Measurements from ENCODE around the gene UPK2. TPM values are rescaled to one million over a fixed set of nuclear protein-coding genes. Genes with fewer than 3 reads are reported as not detected.

Gene UPK2
- total and polyA plus RNA-seq, 10 of the 15 experiments (the other 5 are each of a cell fraction or from before 2014, with no cell fraction given) = 0.07 to 1.0 (median 0.31) TPM; not detected in 7

DNA sequence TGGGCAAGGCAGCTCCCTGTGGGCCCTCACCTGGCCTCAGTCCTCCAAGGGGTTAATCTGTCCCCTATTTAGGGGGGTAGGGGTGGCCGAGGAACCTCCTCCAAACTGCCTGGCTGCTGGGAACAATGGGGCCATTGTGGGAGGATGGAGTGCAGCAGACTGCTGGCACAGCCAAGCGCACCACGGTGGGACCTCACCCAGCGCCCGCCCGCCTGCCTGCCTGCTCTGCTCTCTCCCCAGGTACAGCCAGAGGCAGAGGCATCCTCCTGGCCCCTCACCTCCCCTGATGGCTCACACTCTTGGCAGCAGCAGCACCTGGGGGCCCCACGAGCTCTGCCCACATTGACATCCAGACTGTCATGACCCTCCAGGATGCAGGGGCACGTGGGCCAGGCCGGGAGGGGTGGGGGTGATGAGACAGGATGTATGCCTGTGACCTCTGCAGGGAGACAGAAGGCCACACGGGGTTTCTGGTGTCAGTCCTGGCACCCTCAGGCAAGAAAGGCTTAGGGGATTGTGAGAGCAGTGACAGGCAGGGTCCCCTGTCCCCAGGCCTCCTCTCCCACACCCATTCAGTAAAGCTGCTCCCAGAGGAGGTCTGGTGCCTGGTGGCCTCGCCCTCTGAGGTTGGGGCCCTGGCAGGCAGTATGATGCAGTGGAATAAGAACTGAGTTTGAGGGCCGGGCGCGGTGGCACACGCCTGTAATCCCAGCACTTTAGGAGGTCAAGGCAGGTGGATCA is 41.8 kb upstream of the UPK2 start (continued):
- TF ChIP-seq FOXM1 (IDR thresholded peaks at IDR 0.05; ENCODE audit: low read depth, low read length) (no peak), SMARCA5 (IDR thresholded peaks at IDR 0.05) (peak; percentile 17; the same call in 1 of the 2 replicates), IRF3 (IDR thresholded peaks at IDR 0.05) (no peak), SIN3A (IDR thresholded peaks at IDR 0.05; ENCODE audit: low read depth, low read length) (no peak), PML (IDR thresholded peaks at IDR 0.05; ENCODE audit: low read length) (no peak), TCF12 (IDR thresholded peaks at IDR 0.05; ENCODE audit: low read depth, low read length) (no peak), CBFB (IDR thresholded peaks at IDR 0.05; ENCODE audit: low read depth) (no peak)

- WGBS (ENCODE audit: insufficient coverage, insufficient replicate concordance, low lambda C conversion rate, missing lambda C conversion rate) = 4% methylated on average over 4 of the region's 4 CpGs
- Histone ChIP-seq H3K36me3 (ENCODE audit: control insufficient read depth in 2 of 2, insufficient read depth in 2 of 2, low read length in 1 of 2) (no peaks in the 10 kb centered on the region), H3K9me3 (replicated peaks; ENCODE audit: control insufficient read depth, insufficient read depth, low read length) (no peaks in the 10 kb centered on the region), H4K20me1 (ENCODE audit: control insufficient read depth, insufficient read depth) (no peaks in the 10 kb centered on the region), H3K27me3 (replicated peaks in 1 of 2; ENCODE audit: control insufficient read depth in 2 of 2, insufficient read depth in 2 of 2, low read length in 1 of 2) (no peaks in the 10 kb centered on the region), H3K79me2 (ENCODE audit: control insufficient read depth, insufficient read depth, low read length) (peaks cover 4% of the 10 kb centered on the region; the same call in 1 of the 2 replicates), H2AFZ (ENCODE audit: control insufficient read depth, low read depth, low read length) (no peak overlapping the region), H3K4me3 (peak overlapping the region; percentile 46; the same call in 1 of the 2 replicates), H3K9ac (ENCODE audit: control insufficient read depth, insufficient read depth, low read length) (peak overlapping the region; percentile 35; the same call in 1 of the 2 replicates), H3K27ac (ENCODE audit: control insufficient read depth, insufficient read depth) (peak overlapping the region; percentile 69), H3K4me1 (ENCODE audit: control insufficient read depth, insufficient read depth, low read length) (peaks cover 51% of the 10 kb centered on the region), H3K4me2 (ENCODE audit: control insufficient read depth, insufficient read depth) (peak overlapping the region; percentile 80)
- no TSS peak for BruUV-seq (replicated peaks)
- DNase-seq (ENCODE audit: low read depth, low spot score) (peak; percentile 56), ATAC-seq (peak; percentile 67), FAIRE-seq (peak; percentile 47)
- ChIA-PET RAD21 (ENCODE audit: unreplicated experiment) (interaction anchor here (4.0 to 9.9 kb wide), 2 partner anchors 11 to 16 kb away, joined by 8 to 169 read pairs; partner anchors contain the start of gene BCL9L), POLR2A (interaction anchor here (4.0 to 9.3 kb wide), 2 partner anchors 10 to 15 kb away, joined by 35 to 105 read pairs; partner anchors contain the start of gene BCL9L), CTCF (interaction anchor here (0.8 to 13.2 kb wide), 4 partner anchors 13 to 225 kb away, joined by 3 to 330 read pairs (median 4); partner anchors contain the start of gene BCL9L), SMC1A (ENCODE audit: uncharacterized antibody, unreplicated experiment) (interaction anchor here (0.6 to 10.3 kb wide), 3 partner anchors 13 to 280 kb away, joined by 3 to 185 read pairs (median 5); partner anchors contain the start of gene BCL9L)
- in situ Hi-C loops (cut with MboI) = no loop called here
- intact Hi-C loops (cut with micrococcal nuclease; ENCODE audit: unreplicated experiment) = no loop called here
- TF ChIP-seq NBN (IDR thresholded peaks at IDR 0.05) = 0 out of 2 replicates have a peak, but pooled peaks have one; percentile 17
- TF ChIP-seq NKRF (conservative IDR thresholded peaks at IDR 0.05) = no peak
- TF ChIP-seq, protein P1, sequence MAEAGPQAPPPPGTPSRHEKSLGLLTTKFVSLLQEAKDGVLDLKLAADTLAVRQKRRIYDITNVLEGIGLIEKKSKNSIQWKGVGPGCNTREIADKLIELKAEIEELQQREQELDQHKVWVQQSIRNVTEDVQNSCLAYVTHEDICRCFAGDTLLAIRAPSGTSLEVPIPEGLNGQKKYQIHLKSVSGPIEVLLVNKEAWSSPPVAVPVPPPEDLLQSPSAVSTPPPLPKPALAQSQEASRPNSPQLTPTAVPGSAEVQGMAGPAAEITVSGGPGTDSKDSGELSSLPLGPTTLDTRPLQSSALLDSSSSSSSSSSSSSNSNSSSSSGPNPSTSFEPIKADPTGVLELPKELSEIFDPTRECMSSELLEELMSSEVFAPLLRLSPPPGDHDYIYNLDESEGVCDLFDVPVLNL (IDR thresholded peaks at IDR 0.05; ENCODE audit: low read depth, low read length) = no peak
- TF ChIP-seq MLLT1 (IDR thresholded peaks at IDR 0.05) = peak; percentile 79
- no peak for TF ChIP-seq TARDBP (IDR thresholded peaks at IDR 0.05; ENCODE audit: borderline replicate concordance)
- TF ChIP-seq POLR2AphosphoS5 (IDR thresholded peaks at IDR 0.05; ENCODE audit: low read length) = no peak
- no peak for TF ChIP-seq SIN3A (IDR thresholded peaks at IDR 0.05; ENCODE audit: low read depth, low read length)
- no peak for TF ChIP-seq IRF4 (IDR thresholded peaks at IDR 0.05; ENCODE audit: low read depth, low read length)
- no peak for TF ChIP-seq ZNF217 (IDR thresholded peaks at IDR 0.05)
- TF ChIP-seq ATF7 (IDR thresholded peaks at IDR 0.05; ENCODE audit: low read depth) = 0 out of 2 replicates have a peak, but pooled peaks have one; percentile 23
- TF ChIP-seq HDAC6 (IDR thresholded peaks at IDR 0.05; ENCODE audit: unreplicated experiment) = no peak
- TF ChIP-seq EED (IDR thresholded peaks at IDR 0.05; ENCODE audit: low read depth) = no peak; the same call in 1 of the 2 replicates
Measured at GRCh38 chr11:118914987-118915386, 41.1 kb upstream of the UPK2 start.
